Endodermal cell (in vitro differentiated cells): ENCODE results near the gene GALNT5. TPM values are rescaled to one million over a fixed set of nuclear protein-coding genes. Genes with fewer than 3 reads are reported as not detected.
A peak's percentile ranks its signal among the peaks of the same experiment; 100 is the strongest.

ENCODE experiments used
- DNase-seq: peaks from one replicate; pipeline ENCODE4 v3.0.0-alpha.2; 2017
- H3K27ac ChIP-seq: 2 replicates; pipeline ENCODE4 v1.5.1; 2013; ENCODE audit warnings: mild to moderate bottlenecking, low read depth, low read length, moderate library complexity
- H3K27me3 ChIP-seq: 2 replicates; pipeline ENCODE4 v1.6.1; 2013; ENCODE audit warnings: mild to moderate bottlenecking, low read length, moderate library complexity; ENCODE audit not compliant: insufficient read depth, control insufficient read depth, poor library complexity, severe bottlenecking
- H3K36me3 ChIP-seq: 2 replicates; pipeline ENCODE4 v1.7.0; 2013; ENCODE audit warnings: mild to moderate bottlenecking, low read length, moderate library complexity; ENCODE audit not compliant: control insufficient read depth, insufficient read depth
- H3K4me1 ChIP-seq: one replicate; pipeline ENCODE4 v1.7.0; 2013; ENCODE audit warnings: low read length; ENCODE audit not compliant: control insufficient read depth, insufficient read depth
- H3K4me3 ChIP-seq: 2 replicates; pipeline ENCODE4 v1.5.1; 2013; ENCODE audit warnings: mild to moderate bottlenecking, low read length, moderate library complexity
- H3K9ac ChIP-seq: 2 replicates; pipeline ENCODE4 v1.6.1; 2013; ENCODE audit warnings: mild to moderate bottlenecking, low read length, moderate library complexity; ENCODE audit not compliant: poor library complexity, severe bottlenecking; ENCODE audit errors: extremely low read depth
- H3K9me3 ChIP-seq: 2 replicates; pipeline ENCODE4 v1.6.1; 2013; ENCODE audit warnings: mild to moderate bottlenecking, low read length, moderate library complexity; ENCODE audit not compliant: control insufficient read depth
- H3K27ac Mint-ChIP-seq: 2 replicates; pipeline ENCODE4 v1.8.0; 2020; ENCODE audit warnings: mixed read lengths
- H3K27me3 Mint-ChIP-seq: 2 replicates; pipeline ENCODE4 v1.8.0; 2021; ENCODE audit warnings: mild to moderate bottlenecking, mixed read lengths; ENCODE audit not compliant: insufficient read depth
- H3K36me3 Mint-ChIP-seq: 2 replicates; pipeline ENCODE4 v1.8.0; 2020; ENCODE audit warnings: low read depth, mixed read lengths
- H3K4me1 Mint-ChIP-seq: 2 replicates; pipeline ENCODE4 v1.8.0; 2020; ENCODE audit warnings: mixed read lengths
- H3K4me3 Mint-ChIP-seq: 2 replicates; pipeline ENCODE4 v1.8.0; 2020; ENCODE audit warnings: mild to moderate bottlenecking, moderate library complexity, mixed read lengths
- H3K9me3 Mint-ChIP-seq: 2 replicates; pipeline ENCODE4 v1.8.0; 2020; ENCODE audit warnings: mild to moderate bottlenecking, mixed read lengths
- WGBS, 2 experiments: methylation state at CpG; one replicate each; pipeline versions ENCODE4 v1.1.5 to v1.1.7; 2013; ENCODE audit warnings: missing lambda C conversion rate in 2 of 2, mixed read lengths in 1 of 2; ENCODE audit not compliant: insufficient coverage in 1 of 2, insufficient read length in 1 of 2; 5-methylcytosine and 5-hydroxymethylcytosine counted together
- total RNA-seq, 2 donors: library from RNA; stranded (reverse); fragmentation: NEBNext Ultra II Directional in 1 of 2; extraction: Animal tissue kit (Norgen Biotek cat#: 25700) in 1 of 2; gene quantifications; 2 replicates in 1 of 2; 3 replicates in 1 of 2; pipeline ENCODE4 v1.2.1, GENCODE V29; 2021
- TF ChIP-seq, protein P1 (sequence below): fragments of 200-600 bp; sonication (generic); conservative IDR thresholded peaks from 2 replicates; pipeline ENCODE4 v1.5.0; 2021; ENCODE audit warnings: antibody characterized with exemption, mild to moderate bottlenecking

GALNT5 gene
- total RNA-seq, 2 donors from 2014 or later: 0.11 TPM; not detected in 1

DNA sequence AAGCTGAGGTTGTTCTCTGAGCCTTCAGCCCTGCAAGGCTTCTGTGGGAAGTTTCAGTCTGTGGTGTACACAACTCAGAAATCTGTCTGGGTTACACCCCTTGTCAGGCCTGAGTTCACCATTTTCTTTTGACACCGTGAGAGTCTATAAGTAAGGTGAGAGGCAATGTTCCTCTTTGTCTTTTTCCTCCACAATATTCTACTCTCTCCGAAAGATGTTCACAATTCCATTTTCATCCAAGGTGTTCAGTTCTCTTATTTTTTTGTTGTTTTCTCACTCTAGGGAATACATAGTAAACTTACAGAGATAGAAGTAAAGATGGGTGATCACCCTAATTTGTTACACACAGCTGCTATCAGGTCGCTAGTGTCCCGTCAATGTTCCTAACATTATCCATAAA lies 64.9 kb downstream of the GALNT5 start:
- Histone ChIP-seq H3K27me3 (no peaks in the 10 kb centered on the region), H3K9me3 (no peaks in the 10 kb centered on the region), H3K4me1 (peaks cover 27% of the 10 kb centered on the region), H3K9ac (no peak overlapping the region), H3K4me3 (no peak overlapping the region), H3K36me3 (no peaks in the 10 kb centered on the region), H3K27ac (no peak overlapping the region)
- peaks cover 35% of the 10 kb centered on the region for H3K4me1 Mint-ChIP-seq
- no peaks in the 10 kb centered on the region for H3K27me3 Mint-ChIP-seq
- H3K9me3 Mint-ChIP-seq: no peaks in the 10 kb centered on the region
- 90 to 100% methylated on average over 2 to 4 of the region's 4 CpGs for WGBS, 2 experiments
- no peak overlapping the region for H3K27ac Mint-ChIP-seq
- TF ChIP-seq, protein P1, sequence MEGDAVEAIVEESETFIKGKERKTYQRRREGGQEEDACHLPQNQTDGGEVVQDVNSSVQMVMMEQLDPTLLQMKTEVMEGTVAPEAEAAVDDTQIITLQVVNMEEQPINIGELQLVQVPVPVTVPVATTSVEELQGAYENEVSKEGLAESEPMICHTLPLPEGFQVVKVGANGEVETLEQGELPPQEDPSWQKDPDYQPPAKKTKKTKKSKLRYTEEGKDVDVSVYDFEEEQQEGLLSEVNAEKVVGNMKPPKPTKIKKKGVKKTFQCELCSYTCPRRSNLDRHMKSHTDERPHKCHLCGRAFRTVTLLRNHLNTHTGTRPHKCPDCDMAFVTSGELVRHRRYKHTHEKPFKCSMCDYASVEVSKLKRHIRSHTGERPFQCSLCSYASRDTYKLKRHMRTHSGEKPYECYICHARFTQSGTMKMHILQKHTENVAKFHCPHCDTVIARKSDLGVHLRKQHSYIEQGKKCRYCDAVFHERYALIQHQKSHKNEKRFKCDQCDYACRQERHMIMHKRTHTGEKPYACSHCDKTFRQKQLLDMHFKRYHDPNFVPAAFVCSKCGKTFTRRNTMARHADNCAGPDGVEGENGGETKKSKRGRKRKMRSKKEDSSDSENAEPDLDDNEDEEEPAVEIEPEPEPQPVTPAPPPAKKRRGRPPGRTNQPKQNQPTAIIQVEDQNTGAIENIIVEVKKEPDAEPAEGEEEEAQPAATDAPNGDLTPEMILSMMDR: no peak
- no peak overlapping the region for H3K4me3 Mint-ChIP-seq
- no peak for DNase-seq
- no peaks in the 10 kb centered on the region for H3K36me3 Mint-ChIP-seq

- H3K4me1 Mint-ChIP-seq: peaks cover 36% of the 10 kb centered on the region
- peaks cover 27% of the 10 kb centered on the region for H3K4me1 ChIP-seq
Observed at GRCh38 chr2:157324331-157324843, 66.9 kb downstream of the GALNT5 start.

GRCh38 chr2:157325786-157326185 lies 68.3 kb downstream of the GALNT5 start, which contains the start of gene ERMN:
ERMN (minus strand) TSS chr2:157325824; CDS start chr2:157325642, 182 bp downstream.
- TF ChIP-seq, protein P1: no peak
- H3K27me3 Mint-ChIP-seq: no peaks in the 10 kb centered on the region
- H3K4me1 Mint-ChIP-seq: peaks cover 26% of the 10 kb centered on the region
- no peak within 1 kb of the TSS for H3K4me3 Mint-ChIP-seq
- H3K4me3 ChIP-seq: no peak within 1 kb of the TSS
- peak; percentile 73 for DNase-seq
- H3K9ac ChIP-seq: no peak within 1 kb of the TSS
- H3K36me3 ChIP-seq: no peaks in the 10 kb centered on the region
- no peak within 1 kb of the TSS for H3K27ac ChIP-seq
- H3K36me3 Mint-ChIP-seq: no peaks in the 10 kb centered on the region
- H3K4me1 ChIP-seq: peaks cover 20% of the 10 kb centered on the region
- H3K27me3 ChIP-seq: no peaks in the 10 kb centered on the region
- H3K9me3 ChIP-seq: no peaks in the 10 kb centered on the region
- H3K9me3 Mint-ChIP-seq: no peaks in the 10 kb centered on the region
- peak within 1 kb of the TSS; percentile 53 for H3K27ac Mint-ChIP-seq

More at GRCh38 chr2:157324331-157324843, 66.9 kb downstream of the GALNT5 start:
- Mint-ChIP-seq H3K27me3 (no peaks in the 10 kb centered on the region), H3K36me3 (no peaks in the 10 kb centered on the region), H3K4me3 (no peak overlapping the region), H3K9me3 (no peaks in the 10 kb centered on the region), H3K27ac (no peak overlapping the region)
- Histone ChIP-seq H3K36me3 (no peaks in the 10 kb centered on the region), H3K9me3 (no peaks in the 10 kb centered on the region), H3K27ac (no peak overlapping the region), H3K4me3 (no peak overlapping the region), H3K27me3 (no peaks in the 10 kb centered on the region), H3K9ac (no peak overlapping the region)
- TF ChIP-seq, protein P1: no peak
- WGBS, 2 experiments: 91 to 100% methylated on average over 2 of the region's 2 CpGs
- no peak for DNase-seq
